Heart left ventricle (tissue), 13 donors: ENCODE results near the gene MDM4.

Source experiments
- POLR2A ChIP-seq, 2 donors: fragments of 450-650 bp; IDR thresholded peaks; one replicate each; pipeline ENCODE4 v1.6.1; 2017; ENCODE audit warnings: antibody characterized with exemption in 2 of 2, mild to moderate bottlenecking in 2 of 2, moderate library complexity in 2 of 2
- TF ChIP-seq, protein P1 (sequence below), 12 donors: fragments of 200-600 bp; sonication (generic) in 4 of 12; IDR thresholded peaks; one replicate each; pipeline versions ENCODE4 v1.5.0 to v1.8.0; 2018 to 2022; ENCODE audit warnings: antibody characterized with exemption in 12 of 12, mild to moderate bottlenecking in 5 of 12
- donor health status: ischemic (EF 13 %, LVEDD 7.1; RV severe dilation, severe dysfunction).
- donor health status: DM: no; HTN: yes; CAD: no.
- donor health status: DM: no; HTN: no; CAD: no.
- donor health status: ischemic (EF 25% LVEDD 6.9; RV normal size, moderate dysfunction).
- donor health status: ischemic (EF 25% LVEDD 5.7; RV mildly dilated, moderate dysfunction).
- donor health status: ischemic (EF 35%, LVEDD 5.7; RV mildly dilated, moderate dysfunction).
- donor health status: nonischemic (EF 11% LVEDD 7.7; RV severe dilation, severe dysfunction).
- donor health status: DM: yes; HTN: yes; CAD: no.
- donor health status: PGD.
- donor health status: ischemic (EF 29% LVEDD 5.4; RV normal size, mild dysfunction).
- donor health status: nonischemic (EF 23%, LVEDD 6.1; RV moderate dilation, normal function).

DNA sequence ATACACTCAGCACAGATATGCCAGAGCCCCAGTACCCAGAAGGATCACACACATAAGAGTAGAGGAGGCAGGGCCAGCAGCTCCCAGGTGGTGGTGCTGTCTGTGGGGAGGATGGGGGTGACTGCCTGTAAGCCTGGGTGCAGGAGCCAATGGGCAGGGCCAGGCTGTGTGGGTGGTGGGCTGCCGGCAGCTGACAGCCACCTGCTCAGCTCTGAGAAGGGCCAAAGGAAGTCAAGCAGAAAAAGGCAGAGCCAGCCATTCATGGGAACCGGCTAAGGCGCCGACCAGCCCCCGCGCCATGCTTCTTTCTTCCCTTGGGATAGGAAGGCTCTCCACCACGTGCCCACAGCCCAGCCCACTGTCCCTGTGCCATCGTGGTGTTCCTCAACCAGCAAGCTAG lies 35.7 kb upstream of the MDM4 start:
- TF ChIP-seq, protein P1, sequence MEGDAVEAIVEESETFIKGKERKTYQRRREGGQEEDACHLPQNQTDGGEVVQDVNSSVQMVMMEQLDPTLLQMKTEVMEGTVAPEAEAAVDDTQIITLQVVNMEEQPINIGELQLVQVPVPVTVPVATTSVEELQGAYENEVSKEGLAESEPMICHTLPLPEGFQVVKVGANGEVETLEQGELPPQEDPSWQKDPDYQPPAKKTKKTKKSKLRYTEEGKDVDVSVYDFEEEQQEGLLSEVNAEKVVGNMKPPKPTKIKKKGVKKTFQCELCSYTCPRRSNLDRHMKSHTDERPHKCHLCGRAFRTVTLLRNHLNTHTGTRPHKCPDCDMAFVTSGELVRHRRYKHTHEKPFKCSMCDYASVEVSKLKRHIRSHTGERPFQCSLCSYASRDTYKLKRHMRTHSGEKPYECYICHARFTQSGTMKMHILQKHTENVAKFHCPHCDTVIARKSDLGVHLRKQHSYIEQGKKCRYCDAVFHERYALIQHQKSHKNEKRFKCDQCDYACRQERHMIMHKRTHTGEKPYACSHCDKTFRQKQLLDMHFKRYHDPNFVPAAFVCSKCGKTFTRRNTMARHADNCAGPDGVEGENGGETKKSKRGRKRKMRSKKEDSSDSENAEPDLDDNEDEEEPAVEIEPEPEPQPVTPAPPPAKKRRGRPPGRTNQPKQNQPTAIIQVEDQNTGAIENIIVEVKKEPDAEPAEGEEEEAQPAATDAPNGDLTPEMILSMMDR (IDR thresholded peaks at IDR 0.05) = no peak
- TF ChIP-seq POLR2A (IDR thresholded peaks at IDR 0.05) = no peak
